22Rv1 (cell line): ENCODE measurements around the gene POC1A.

Experiments used
- ZFX ChIP-seq: fragments of 450-650 bp; IDR thresholded peaks from 2 replicates; pipeline ENCODE4 v1.6.1; 2017; ENCODE audit warnings: antibody characterized with exemption, borderline replicate concordance
- TF ChIP-seq, protein P1 (sequence below): fragments of 450-650 bp; IDR thresholded peaks from 2 replicates; pipeline ENCODE4 v1.5.1; 2017; ENCODE audit warnings: mild to moderate bottlenecking

DNA sequence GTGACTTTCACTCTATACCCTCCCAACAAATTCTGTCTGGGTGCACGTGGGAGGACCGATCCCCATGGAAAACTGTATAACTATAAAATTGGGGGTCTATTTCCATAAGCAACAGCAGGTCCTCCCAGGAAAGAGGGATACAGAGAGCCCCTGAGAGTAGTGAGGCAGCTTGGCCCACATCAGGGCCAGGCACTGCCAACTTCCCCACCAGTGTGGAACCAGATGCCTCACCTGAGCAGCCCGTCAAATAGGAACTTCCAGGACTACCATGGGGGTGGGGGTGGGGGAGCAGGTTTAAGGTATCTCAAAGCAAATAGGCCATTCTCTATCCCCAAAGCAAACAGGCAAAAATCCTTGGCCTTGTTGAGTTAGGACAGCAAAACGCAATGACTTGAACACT lies 64.5 kb downstream of the POC1A start:
- TF ChIP-seq, protein P1, sequence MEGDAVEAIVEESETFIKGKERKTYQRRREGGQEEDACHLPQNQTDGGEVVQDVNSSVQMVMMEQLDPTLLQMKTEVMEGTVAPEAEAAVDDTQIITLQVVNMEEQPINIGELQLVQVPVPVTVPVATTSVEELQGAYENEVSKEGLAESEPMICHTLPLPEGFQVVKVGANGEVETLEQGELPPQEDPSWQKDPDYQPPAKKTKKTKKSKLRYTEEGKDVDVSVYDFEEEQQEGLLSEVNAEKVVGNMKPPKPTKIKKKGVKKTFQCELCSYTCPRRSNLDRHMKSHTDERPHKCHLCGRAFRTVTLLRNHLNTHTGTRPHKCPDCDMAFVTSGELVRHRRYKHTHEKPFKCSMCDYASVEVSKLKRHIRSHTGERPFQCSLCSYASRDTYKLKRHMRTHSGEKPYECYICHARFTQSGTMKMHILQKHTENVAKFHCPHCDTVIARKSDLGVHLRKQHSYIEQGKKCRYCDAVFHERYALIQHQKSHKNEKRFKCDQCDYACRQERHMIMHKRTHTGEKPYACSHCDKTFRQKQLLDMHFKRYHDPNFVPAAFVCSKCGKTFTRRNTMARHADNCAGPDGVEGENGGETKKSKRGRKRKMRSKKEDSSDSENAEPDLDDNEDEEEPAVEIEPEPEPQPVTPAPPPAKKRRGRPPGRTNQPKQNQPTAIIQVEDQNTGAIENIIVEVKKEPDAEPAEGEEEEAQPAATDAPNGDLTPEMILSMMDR = no peak
- TF ChIP-seq ZFX = no peak
